Activated T-helper 9 cell treated with anti-CD3 and anti-CD28 coated beads, Interleukin-2, amount 50 U/mL, for 16 hours (primary cell): ENCODE results near the gene SUN3.
"Not testable (repeated sequence)": the region's sequence is repeated elsewhere in the genome, so short reads cannot be mapped to it uniquely, and the experiment has no call there.

Source experiments
- DNase-seq: peaks from one replicate; pipeline ENCODE4 v3.0.0-alpha.2; 2020; ENCODE audit warnings: low read depth

SUN3 gene

GRCh38 chr7:47943676-47944474 lies 85.0 kb downstream of the SUN3 start:
- DNase-seq, result no peak

GRCh38 chr7:47942651-47943050 lies 86.3 kb downstream of the SUN3 start:
- not testable (repeated sequence) for DNase-seq

- no peak for DNase-seq
Measured at GRCh38 chr7:47942132-47942531, 86.8 kb downstream of the SUN3 start.

- no peak for DNase-seq
Measured at GRCh38 chr7:47941136-47941844, 87.6 kb downstream of the SUN3 start.

- no peak for DNase-seq
Measured at GRCh38 chr7:47940088-47941013, 88.6 kb downstream of the SUN3 start.

GRCh38 chr7:47939425-47940036 lies 89.4 kb downstream of the SUN3 start:
- DNase-seq, result no peak

GRCh38 chr7:47938574-47939165 lies 90.2 kb downstream of the SUN3 start:
- DNase-seq, result no peak

GRCh38 chr7:47937711-47938573 lies 91.0 kb downstream of the SUN3 start:
- DNase-seq, result no peak
